H9 (cell line): ENCODE data around the gene PPP3CB. TPM values are rescaled to one million over a fixed set of nuclear protein-coding genes. Genes with fewer than 3 reads are reported as not detected.

ENCODE experiments used
- DNase-seq: peaks from one replicate; pipeline ENCODE4 v3.0.0-alpha.2; 2017
- H2AFZ ChIP-seq: one replicate; pipeline ENCODE4 v1.6.1; 2013; ENCODE audit warnings: mild to moderate bottlenecking, low read length, control low read depth, moderate library complexity
- H2AK5ac ChIP-seq: 2 replicates; pipeline ENCODE4 v1.6.1; 2013; ENCODE audit warnings: low read length, control low read depth, mixed read lengths; ENCODE audit not compliant: insufficient read length
- H2BK120ac ChIP-seq: one replicate; pipeline ENCODE4 v1.6.1; 2013; ENCODE audit warnings: low read depth, mild to moderate bottlenecking, low read length, control low read depth, inconsistent platforms; ENCODE audit not compliant: poor library complexity, severe bottlenecking
- H2BK12ac ChIP-seq: 2 replicates; pipeline ENCODE4 v1.6.1; 2013; ENCODE audit warnings: low read length, control low read depth, mixed read lengths, low read depth; ENCODE audit not compliant: insufficient read length
- H2BK15ac ChIP-seq: 2 replicates; pipeline ENCODE4 v1.6.1; 2013; ENCODE audit warnings: low read depth, low read length, control low read depth
- H2BK20ac ChIP-seq: one replicate; pipeline ENCODE4 v1.6.1; 2013; ENCODE audit warnings: low read depth, mild to moderate bottlenecking, low read length, control low read depth, inconsistent platforms; ENCODE audit not compliant: poor library complexity, severe bottlenecking
- H2BK5ac ChIP-seq: 2 replicates; pipeline ENCODE4 v1.6.1; 2013; ENCODE audit warnings: low read length, control low read depth, mixed read lengths; ENCODE audit not compliant: insufficient read length
- H3K14ac ChIP-seq: 2 replicates; pipeline ENCODE4 v1.6.1; 2013; ENCODE audit warnings: low read length, control low read depth; ENCODE audit not compliant: insufficient read depth
- H3K18ac ChIP-seq: 2 replicates; pipeline ENCODE4 v1.6.1; 2013; ENCODE audit warnings: low read depth, mild to moderate bottlenecking, mixed read lengths, low read length, control low read depth; ENCODE audit not compliant: insufficient read length
- H3K23ac ChIP-seq: 2 replicates; pipeline ENCODE4 v1.6.1; 2013; ENCODE audit warnings: low read length, control low read depth, mixed read lengths, low read depth; ENCODE audit not compliant: insufficient read length
- H3K23me2 ChIP-seq: 2 replicates; pipeline ENCODE4 v1.6.1; 2013; ENCODE audit warnings: low read depth, mild to moderate bottlenecking, mixed read lengths, low read length, control low read depth; ENCODE audit not compliant: insufficient read length, poor library complexity, severe bottlenecking
- H3K27ac ChIP-seq: 2 replicates; pipeline ENCODE4 v1.5.1; 2013; ENCODE audit warnings: low read length, control low read depth, mixed read lengths, low read depth; ENCODE audit not compliant: insufficient read length
- H3K27me3 ChIP-seq: 2 replicates; pipeline ENCODE4 v1.6.1; 2013; ENCODE audit warnings: low read length, control low read depth, inconsistent platforms; ENCODE audit not compliant: insufficient read depth
- H3K4ac ChIP-seq: 2 replicates; pipeline ENCODE4 v1.6.1; 2013; ENCODE audit warnings: low read depth, mild to moderate bottlenecking, control low read depth, inconsistent platforms, low read length, moderate library complexity
- H3K4me1 ChIP-seq: 2 replicates; pipeline ENCODE4 v1.6.1; 2013; ENCODE audit warnings: low read length, control low read depth, inconsistent platforms; ENCODE audit not compliant: insufficient read depth
- H3K4me2 ChIP-seq: 2 replicates; pipeline ENCODE4 v1.6.1; 2013; ENCODE audit warnings: low read length, control low read depth, mixed read lengths; ENCODE audit not compliant: insufficient read length, insufficient read depth
- H3K56ac ChIP-seq: 2 replicates; pipeline ENCODE4 v1.6.1; 2013; ENCODE audit warnings: low read depth, mild to moderate bottlenecking, mixed read lengths, low read length, control low read depth; ENCODE audit not compliant: insufficient read length
- H3K79me1 ChIP-seq: 2 replicates; pipeline ENCODE4 v1.6.1; 2013; ENCODE audit warnings: low read depth, mild to moderate bottlenecking, moderate library complexity, low read length, control low read depth, inconsistent platforms; ENCODE audit not compliant: insufficient read depth, poor library complexity, severe bottlenecking
- H3K79me2 ChIP-seq: 2 replicates; pipeline ENCODE4 v1.6.1; 2013; ENCODE audit warnings: low read length, control low read depth, inconsistent platforms; ENCODE audit not compliant: insufficient read depth
- H3K9ac ChIP-seq: 2 replicates; pipeline ENCODE4 v1.6.1; 2013; ENCODE audit warnings: low read length, control low read depth, mixed read lengths; ENCODE audit not compliant: insufficient read length; ENCODE audit errors: extremely low read depth
- H3K9me3 ChIP-seq: one replicate; pipeline ENCODE4 v1.6.1; 2013; ENCODE audit warnings: low read depth, low read length, inconsistent platforms; ENCODE audit not compliant: control insufficient read depth
- H3T11ph ChIP-seq: one replicate; pipeline ENCODE4 v1.6.1; 2013; ENCODE audit warnings: mild to moderate bottlenecking, low read length, control low read depth, inconsistent platforms
- H4K20me1 ChIP-seq: one replicate; pipeline ENCODE4 v1.6.1; 2013; ENCODE audit not compliant: control insufficient read depth, insufficient read length, insufficient read depth
- H4K5ac ChIP-seq: 2 replicates; pipeline ENCODE4 v1.6.1; 2013; ENCODE audit warnings: low read depth, mild to moderate bottlenecking, mixed read lengths, low read length, control low read depth; ENCODE audit not compliant: insufficient read length
- H4K8ac ChIP-seq: replicated peaks from 2 replicates; pipeline ENCODE4 v1.6.1; 2013; ENCODE audit warnings: low read length, control low read depth, mixed read lengths, low read depth; ENCODE audit not compliant: insufficient read length
- H4K91ac ChIP-seq: 2 replicates; pipeline ENCODE4 v1.6.1; 2013; ENCODE audit warnings: low read depth, mild to moderate bottlenecking, moderate library complexity, mixed read lengths, low read length, control low read depth; ENCODE audit not compliant: insufficient read length
- H3K27ac Mint-ChIP-seq, 3 experiments: 2 replicates in 2 of 3; 3 replicates in 1 of 3; pipeline ENCODE4 v1.8.0; 2020 to 2021; ENCODE audit warnings: mixed read lengths in 3 of 3, mild to moderate bottlenecking in 1 of 3, moderate library complexity in 1 of 3
- H3K27me3 Mint-ChIP-seq: 2 replicates; pipeline ENCODE4 v1.8.0; 2021; ENCODE audit warnings: low read depth, mild to moderate bottlenecking, moderate library complexity, mixed read lengths
- H3K36me3 Mint-ChIP-seq, 3 experiments: 2 replicates in 2 of 3; 3 replicates in 1 of 3; pipeline ENCODE4 v1.8.0; 2020 to 2021; ENCODE audit warnings: low read depth in 3 of 3, mixed read lengths in 3 of 3; ENCODE audit not compliant: insufficient read depth in 1 of 3
- H3K4me1 Mint-ChIP-seq, 2 experiments: 2 replicates each; pipeline ENCODE4 v1.8.0; 2020; ENCODE audit warnings: mixed read lengths in 2 of 2
- H3K4me3 Mint-ChIP-seq, 2 experiments: 2 replicates in 1 of 2; 3 replicates in 1 of 2; pipeline ENCODE4 v1.8.0; 2020 to 2021; ENCODE audit warnings: mild to moderate bottlenecking in 2 of 2, mixed read lengths in 2 of 2, moderate library complexity in 1 of 2
- H3K9me3 Mint-ChIP-seq, 2 experiments: 2 replicates in 1 of 2; 3 replicates in 1 of 2; pipeline ENCODE4 v1.8.0; 2020; ENCODE audit warnings: mild to moderate bottlenecking in 2 of 2, mixed read lengths in 2 of 2, moderate library complexity in 1 of 2
- CTCF ChIP-seq: fragments of 200-600 bp; sonication (generic); conservative IDR thresholded peaks from 3 replicates; pipeline ENCODE4 v1.8.0; 2021; ENCODE audit warnings: antibody characterized with exemption, mild to moderate bottlenecking
- WGBS: extraction: QIAGEN DNeasy Blood & Tissue Kit; methylation state at CpG from one replicate; pipeline ENCODE4 v1.1.7; 2013; ENCODE audit warnings: missing lambda C conversion rate, low lambda C conversion rate, mixed read lengths; ENCODE audit not compliant: insufficient read length; ENCODE audit errors: extremely low coverage; 5-methylcytosine and 5-hydroxymethylcytosine counted together
- total RNA-seq: library from RNA; stranded (reverse); gene quantifications from 2 replicates; pipeline ENCODE4 v1.2.1, GENCODE V29; 2021

PPP3CB gene
- total RNA-seq, 1 experiment from 2014 or later: 37.3 TPM

DNA sequence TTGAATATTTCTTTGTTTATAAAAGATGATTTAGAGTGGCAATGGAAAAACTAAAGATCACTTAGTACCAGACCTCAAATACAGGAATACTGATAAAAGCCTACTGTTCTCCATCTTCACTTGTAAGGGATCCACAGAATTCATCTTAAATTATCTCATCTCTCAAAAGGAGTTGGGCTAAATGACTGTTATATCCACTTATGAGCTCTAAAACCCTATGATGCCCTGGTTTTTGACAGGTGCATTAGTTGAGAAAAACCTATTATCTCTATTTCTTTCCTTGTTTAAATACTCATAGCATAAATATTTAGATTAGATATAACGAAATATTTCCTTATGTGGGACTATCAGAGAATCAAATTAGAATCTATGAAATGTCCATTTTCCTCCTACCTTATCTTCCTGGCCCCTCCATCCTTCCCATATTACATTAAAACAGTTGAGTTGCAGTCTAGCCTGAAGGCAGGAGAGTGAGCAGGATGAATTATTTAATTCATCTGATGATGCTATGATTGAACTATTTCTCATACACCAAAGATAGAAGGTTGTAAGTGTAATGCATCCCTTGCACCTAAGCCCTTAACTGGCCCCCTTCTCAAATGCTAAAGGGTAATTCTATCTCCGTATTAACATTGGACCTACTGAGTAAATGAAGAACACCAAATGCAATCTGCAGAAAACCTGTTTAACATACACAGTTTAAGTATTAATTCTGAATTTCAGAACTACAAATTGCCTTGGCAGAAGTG lies 29.7 kb downstream of the PPP3CB start:
- no peak overlapping the region for H2BK12ac ChIP-seq
- H3K56ac ChIP-seq: no peak overlapping the region
- WGBS: no CpG with 5 or more reads among the region's 2 CpGs
- no peak overlapping the region for H2AK5ac ChIP-seq
- H2BK20ac ChIP-seq: no peak overlapping the region
- H2BK5ac ChIP-seq: no peak overlapping the region
- H3K79me2 ChIP-seq: no peaks in the 10 kb centered on the region
- H4K20me1 ChIP-seq: no peaks in the 10 kb centered on the region
- H3K4me3 Mint-ChIP-seq: no peak overlapping the region
- H3K27ac Mint-ChIP-seq: no peak overlapping the region
- H4K91ac ChIP-seq: no peak overlapping the region
- peaks cover 2 to 54% (median 26%) of the 10 kb centered on the region in 3 experiments; a peak in 6 of 7 replicates for H3K36me3 Mint-ChIP-seq
- no peaks in the 10 kb centered on the region for H3K9me3 ChIP-seq
- no peak overlapping the region for H4K5ac ChIP-seq
- DNase-seq: no peak
- no peak overlapping the region for H4K8ac ChIP-seq
- no peak overlapping the region for H2AFZ ChIP-seq
- no peak overlapping the region for H3K9ac ChIP-seq
- no peak overlapping the region for H3K4ac ChIP-seq
- no peak overlapping the region for H3K4me2 ChIP-seq
- H2BK120ac ChIP-seq: no peak overlapping the region
- H3K79me1 ChIP-seq: no peaks in the 10 kb centered on the region
- no peak overlapping the region for H2BK15ac ChIP-seq
- TF ChIP-seq CTCF: no peak
- H3K23ac ChIP-seq: no peak overlapping the region
- H3K18ac ChIP-seq: no peak overlapping the region
- no peaks in the 10 kb centered on the region for H3K27me3 Mint-ChIP-seq
- H3K23me2 ChIP-seq: no peaks in the 10 kb centered on the region
- no peaks in the 10 kb centered on the region for H3K27me3 ChIP-seq
- no peaks in the 10 kb centered on the region for H3K4me1 Mint-ChIP-seq
- H3K27ac ChIP-seq: no peak overlapping the region
- H3K14ac ChIP-seq: no peak overlapping the region
- no peaks in the 10 kb centered on the region for H3K9me3 Mint-ChIP-seq
- no peaks in the 10 kb centered on the region for H3K4me1 ChIP-seq
- no peak overlapping the region for H3T11ph ChIP-seq
